ENCODE results near the gene PCED1A. TPM values are rescaled to one million over a fixed set of nuclear protein-coding genes. Genes with fewer than 3 reads are reported as not detected.

PCED1A gene
- total RNA-seq, 1 experiment from 2014 or later, result 42.1 TPM

GRCh38 chr20:2859330-2860121, 19.1 kb upstream of the PCED1A start:
- H3K36me3 Mint-ChIP-seq (ENCODE audit: insufficient read depth, unreplicated experiment), result peaks cover 13% of the 10 kb centered on the region
- intact Hi-C loops (cut with micrococcal nuclease), result no loop called here
- no peaks in the 10 kb centered on the region for H3K27me3 Mint-ChIP-seq (ENCODE audit: insufficient read depth, unreplicated experiment)
- no peaks in the 10 kb centered on the region for H3K9me3 Mint-ChIP-seq (ENCODE audit: unreplicated experiment)
- no peak overlapping the region for H3K4me3 Mint-ChIP-seq (ENCODE audit: unreplicated experiment)
- CTCF ChIA-PET, result interaction anchor here (0.5 kb wide), 1 partner anchor 17 kb away, joined by 3 read pairs; no protein-coding TSS in a partner anchor
- no peaks in the 10 kb centered on the region for H3K4me1 Mint-ChIP-seq (ENCODE audit: insufficient read depth, unreplicated experiment)
- TF ChIP-seq CTCF (IDR thresholded peaks at IDR 0.05; ENCODE audit: unreplicated experiment), result no peak
- POLR2A ChIA-PET, result interaction anchor here (0.6 to 0.7 kb wide), 2 partner anchors 195 to 452 kb away, joined by 3 read pairs; no protein-coding TSS in a partner anchor
- DNase-seq (ENCODE audit: unreplicated experiment), result no peak
- no peak overlapping the region for H3K27ac Mint-ChIP-seq (ENCODE audit: low read depth, unreplicated experiment)
- BruUV-seq (replicated peaks), result no TSS peak

GRCh38 chr20:2858591-2858990, 18.1 kb upstream of the PCED1A start:
- H3K27me3 Mint-ChIP-seq (ENCODE audit: insufficient read depth, unreplicated experiment), result no peaks in the 10 kb centered on the region
- H3K36me3 Mint-ChIP-seq (ENCODE audit: insufficient read depth, unreplicated experiment), result peaks cover 13% of the 10 kb centered on the region
- BruUV-seq (replicated peaks), result no TSS peak
- intact Hi-C loops (cut with micrococcal nuclease), result no loop called here
- H3K4me3 Mint-ChIP-seq (ENCODE audit: unreplicated experiment), result no peak overlapping the region
- DNase-seq (ENCODE audit: unreplicated experiment), result no peak
- ChIA-PET CTCF (interaction anchor here (0.7 kb wide), 1 partner anchor 9 kb away, joined by 3 read pairs; no protein-coding TSS in a partner anchor), POLR2A (interaction anchor here (0.6 to 1.4 kb wide), 2 partner anchors 11 to 14 kb away, joined by 4 read pairs; no protein-coding TSS in a partner anchor)
- H3K4me1 Mint-ChIP-seq (ENCODE audit: insufficient read depth, unreplicated experiment), result no peaks in the 10 kb centered on the region
- no peak for TF ChIP-seq CTCF (IDR thresholded peaks at IDR 0.05; ENCODE audit: unreplicated experiment)
- no peak overlapping the region for H3K27ac Mint-ChIP-seq (ENCODE audit: low read depth, unreplicated experiment)
- no peaks in the 10 kb centered on the region for H3K9me3 Mint-ChIP-seq (ENCODE audit: unreplicated experiment)

- intact Hi-C loops (cut with micrococcal nuclease), result no loop called here
Measured at GRCh38 chr20:2851086-2851485, 10.6 kb upstream of the PCED1A start.

More at GRCh38 chr20:2851086-2851485, 10.6 kb upstream of the PCED1A start:
- H3K36me3 Mint-ChIP-seq (ENCODE audit: insufficient read depth, unreplicated experiment), result peaks cover 4% of the 10 kb centered on the region
- H3K27ac Mint-ChIP-seq (ENCODE audit: low read depth, unreplicated experiment), result no peak overlapping the region
- no peaks in the 10 kb centered on the region for H3K4me1 Mint-ChIP-seq (ENCODE audit: insufficient read depth, unreplicated experiment)
- no peaks in the 10 kb centered on the region for H3K27me3 Mint-ChIP-seq (ENCODE audit: insufficient read depth, unreplicated experiment)
- ChIA-PET POLR2A (interaction anchor here (0.6 kb wide), 1 partner anchor 186 kb away, joined by 3 read pairs; no protein-coding TSS in a partner anchor), CTCF (interaction anchor here (0.6 to 2.2 kb wide), 5 partner anchors 12 to 352 kb away, joined by 3 to 8 read pairs (median 3); no protein-coding TSS in a partner anchor)
- H3K9me3 Mint-ChIP-seq (ENCODE audit: unreplicated experiment), result no peaks in the 10 kb centered on the region
- no TSS peak for BruUV-seq (replicated peaks)
- H3K4me3 Mint-ChIP-seq (ENCODE audit: unreplicated experiment), result no peak overlapping the region
- DNase-seq (ENCODE audit: unreplicated experiment), result no peak
- TF ChIP-seq CTCF (IDR thresholded peaks at IDR 0.05; ENCODE audit: unreplicated experiment), result no peak
